ENCODE data around the gene APOBEC3F.

DNA sequence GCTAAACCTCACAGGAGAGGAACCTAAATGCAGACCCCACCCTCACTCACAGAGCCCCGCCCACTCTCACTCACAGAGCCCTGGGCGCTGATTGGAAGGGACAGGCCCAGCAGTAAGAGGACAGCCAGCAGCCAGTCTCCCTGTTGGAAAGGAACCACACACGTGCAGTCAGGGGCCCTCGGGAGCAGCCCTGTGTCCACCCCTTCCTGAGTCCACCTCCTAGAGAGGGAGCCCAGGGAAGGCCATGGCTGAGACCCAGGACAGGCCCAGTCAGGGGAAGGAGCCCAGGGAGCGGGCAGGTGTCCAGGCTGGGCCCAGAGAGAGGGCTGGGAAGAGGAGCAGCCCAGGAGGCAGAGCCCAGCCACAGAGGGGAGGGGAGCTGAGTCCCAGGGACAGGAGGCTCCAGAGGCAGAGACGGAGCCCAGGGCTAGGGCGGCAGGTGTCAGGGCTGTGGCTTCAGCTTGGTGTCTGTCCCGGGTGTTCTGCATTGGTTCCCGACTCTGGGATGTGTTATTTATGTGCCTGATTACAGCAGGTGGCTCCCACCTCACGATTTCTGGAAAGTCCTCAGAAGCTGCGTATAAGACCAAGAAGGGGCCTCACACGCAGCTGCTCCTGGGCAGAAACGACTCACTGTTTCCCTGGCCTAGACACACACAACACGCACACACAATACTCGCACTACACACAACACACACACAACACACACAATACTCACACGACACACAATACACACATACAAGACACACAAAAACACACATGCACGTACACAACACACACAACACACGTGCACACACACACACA lies 47.4 kb downstream of the APOBEC3F start:
- TF ChIP-seq, protein P1, sequence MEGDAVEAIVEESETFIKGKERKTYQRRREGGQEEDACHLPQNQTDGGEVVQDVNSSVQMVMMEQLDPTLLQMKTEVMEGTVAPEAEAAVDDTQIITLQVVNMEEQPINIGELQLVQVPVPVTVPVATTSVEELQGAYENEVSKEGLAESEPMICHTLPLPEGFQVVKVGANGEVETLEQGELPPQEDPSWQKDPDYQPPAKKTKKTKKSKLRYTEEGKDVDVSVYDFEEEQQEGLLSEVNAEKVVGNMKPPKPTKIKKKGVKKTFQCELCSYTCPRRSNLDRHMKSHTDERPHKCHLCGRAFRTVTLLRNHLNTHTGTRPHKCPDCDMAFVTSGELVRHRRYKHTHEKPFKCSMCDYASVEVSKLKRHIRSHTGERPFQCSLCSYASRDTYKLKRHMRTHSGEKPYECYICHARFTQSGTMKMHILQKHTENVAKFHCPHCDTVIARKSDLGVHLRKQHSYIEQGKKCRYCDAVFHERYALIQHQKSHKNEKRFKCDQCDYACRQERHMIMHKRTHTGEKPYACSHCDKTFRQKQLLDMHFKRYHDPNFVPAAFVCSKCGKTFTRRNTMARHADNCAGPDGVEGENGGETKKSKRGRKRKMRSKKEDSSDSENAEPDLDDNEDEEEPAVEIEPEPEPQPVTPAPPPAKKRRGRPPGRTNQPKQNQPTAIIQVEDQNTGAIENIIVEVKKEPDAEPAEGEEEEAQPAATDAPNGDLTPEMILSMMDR (IDR thresholded peaks at IDR 0.05) = no peak
- TF ChIP-seq POLR2A (IDR thresholded peaks at IDR 0.05) = no peak

Measured in adrenal gland (tissue), 5 donors.